Epithelial cell of proximal tubule (primary cell): ENCODE results near the gene ZNF692. TPM values are rescaled to one million over a fixed set of nuclear protein-coding genes. Genes with fewer than 3 reads are reported as not detected.
"Not testable (repeated sequence)": the region's sequence is repeated elsewhere in the genome, so short reads cannot be mapped to it uniquely, and the experiment has no call there.

Experiments used
- DNase-seq: peaks from one replicate; pipeline ENCODE4 v3.0.0-alpha.2; 2011; ENCODE audit warnings: low read depth
- H3K4me3 ChIP-seq: 2 replicates; pipeline ENCODE4 v1.5.1; 2011; ENCODE audit warnings: low read depth, mild to moderate bottlenecking, low read length
- total RNA-seq: library from RNA; depleted of rRNA; stranded (reverse); fragments of >200 nt; gene quantifications from 2 replicates; pipeline ENCODE4 v1.2.3, GENCODE V29; 2015
- TF ChIP-seq, protein P1 (sequence below): conservative IDR thresholded peaks from 2 replicates; pipeline ENCODE4 v1.5.1; 2012; ENCODE audit warnings: low read depth, mild to moderate bottlenecking, low read length

The ZNF692 gene
- total RNA-seq, 1 donor from 2014 or later: 35.7 TPM

- TF ChIP-seq, protein P1, sequence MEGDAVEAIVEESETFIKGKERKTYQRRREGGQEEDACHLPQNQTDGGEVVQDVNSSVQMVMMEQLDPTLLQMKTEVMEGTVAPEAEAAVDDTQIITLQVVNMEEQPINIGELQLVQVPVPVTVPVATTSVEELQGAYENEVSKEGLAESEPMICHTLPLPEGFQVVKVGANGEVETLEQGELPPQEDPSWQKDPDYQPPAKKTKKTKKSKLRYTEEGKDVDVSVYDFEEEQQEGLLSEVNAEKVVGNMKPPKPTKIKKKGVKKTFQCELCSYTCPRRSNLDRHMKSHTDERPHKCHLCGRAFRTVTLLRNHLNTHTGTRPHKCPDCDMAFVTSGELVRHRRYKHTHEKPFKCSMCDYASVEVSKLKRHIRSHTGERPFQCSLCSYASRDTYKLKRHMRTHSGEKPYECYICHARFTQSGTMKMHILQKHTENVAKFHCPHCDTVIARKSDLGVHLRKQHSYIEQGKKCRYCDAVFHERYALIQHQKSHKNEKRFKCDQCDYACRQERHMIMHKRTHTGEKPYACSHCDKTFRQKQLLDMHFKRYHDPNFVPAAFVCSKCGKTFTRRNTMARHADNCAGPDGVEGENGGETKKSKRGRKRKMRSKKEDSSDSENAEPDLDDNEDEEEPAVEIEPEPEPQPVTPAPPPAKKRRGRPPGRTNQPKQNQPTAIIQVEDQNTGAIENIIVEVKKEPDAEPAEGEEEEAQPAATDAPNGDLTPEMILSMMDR: no peak
- DNase-seq: no peak
- H3K4me3 ChIP-seq: no peak overlapping the region
These were observed 41.8 kb upstream of the ZNF692 start for GRCh38 chr1:248900637-248901036.

DNA sequence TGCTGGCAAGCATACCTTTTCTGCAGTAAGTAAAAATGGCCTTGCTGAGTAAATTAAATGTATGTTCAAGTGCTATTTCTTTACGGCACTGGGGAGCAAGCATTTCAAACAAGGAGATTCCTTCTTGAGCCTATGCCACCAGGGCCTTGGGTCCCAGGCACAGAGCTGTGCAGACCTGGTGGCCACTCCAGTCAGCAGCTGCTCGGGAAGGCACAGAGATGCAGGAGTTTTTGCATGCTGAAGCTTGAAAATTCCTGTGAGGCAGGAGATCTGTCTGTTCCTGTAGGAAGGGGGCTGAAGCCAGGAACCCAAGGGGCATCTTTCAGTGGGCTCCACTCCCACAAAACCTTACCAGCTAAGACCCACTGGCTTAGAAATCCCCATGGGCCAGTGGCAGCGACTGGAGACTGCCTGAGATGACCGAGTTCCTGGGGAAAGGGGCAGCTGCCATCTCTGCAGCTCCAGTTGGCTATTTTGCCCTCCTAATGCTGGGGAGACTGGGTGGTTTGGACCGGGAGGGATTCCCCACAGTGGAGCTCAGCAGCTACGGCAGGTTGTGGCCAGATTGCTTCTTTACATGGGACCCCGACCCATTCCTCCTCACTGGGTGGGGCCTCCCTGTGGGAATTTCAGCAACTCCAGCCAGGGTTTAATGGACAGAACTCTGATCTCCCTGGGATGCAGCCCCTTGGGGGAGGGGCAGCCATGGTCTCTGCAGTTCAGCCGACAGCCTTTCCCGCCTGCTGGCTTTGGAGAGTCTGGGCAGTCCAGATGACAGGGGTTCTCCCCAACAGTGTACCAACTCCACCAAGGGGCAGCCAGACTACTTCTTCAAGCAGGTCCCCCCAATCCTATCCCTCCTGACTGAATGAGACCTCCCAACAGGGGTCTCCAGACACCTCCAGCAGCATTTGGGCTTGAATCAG lies 38.8 kb upstream of the ZNF692 start:
- DNase-seq: no peak
- TF ChIP-seq, protein P1: no peak
- H3K4me3 ChIP-seq: no peak overlapping the region

DNA sequence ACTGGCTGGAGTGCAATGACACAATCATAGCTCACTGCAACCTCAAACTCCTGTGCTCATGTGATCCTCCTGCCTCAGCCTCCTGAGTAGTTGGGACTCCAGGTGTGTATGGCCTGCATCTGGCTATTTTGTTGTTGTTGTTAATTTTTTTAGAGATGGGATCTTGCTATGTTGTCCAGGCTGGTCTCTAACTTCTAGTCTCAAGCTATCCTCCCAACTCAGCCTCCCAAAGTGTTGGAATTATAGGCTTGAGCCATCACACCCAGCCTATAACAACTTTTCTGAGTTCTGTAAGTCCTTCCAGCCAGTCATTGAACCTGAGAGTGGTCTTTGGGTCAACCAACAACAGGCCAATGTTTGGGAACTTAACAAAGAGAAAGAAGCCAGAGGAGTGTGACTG lies 36.0 kb upstream of the ZNF692 start:
- no peak overlapping the region for H3K4me3 ChIP-seq
- DNase-seq: no peak

DNA sequence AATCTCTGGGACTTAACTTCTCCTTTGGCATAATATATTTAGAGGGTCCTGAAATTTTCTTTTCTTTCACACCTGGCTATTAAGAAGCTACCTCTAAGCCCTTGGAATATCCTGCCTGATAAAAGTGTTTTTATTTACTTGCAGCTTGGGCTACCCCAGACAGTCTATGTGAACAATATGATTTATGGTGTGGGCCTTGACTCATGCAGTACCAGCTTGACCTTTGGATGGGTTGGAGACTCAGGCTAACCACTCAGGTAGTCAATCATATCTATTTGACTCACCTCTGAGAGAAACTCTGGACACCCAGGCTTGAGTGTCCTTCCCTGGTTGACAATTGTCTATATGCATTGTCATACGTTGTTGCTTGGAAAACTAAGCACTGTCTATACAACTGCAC lies 33.7 kb upstream of the ZNF692 start:
- no peak overlapping the region for H3K4me3 ChIP-seq
- DNase-seq: no peak
- TF ChIP-seq, protein P1: no peak

More for the DNA sequence above, 36.0 kb upstream of the ZNF692 start:
- TF ChIP-seq, protein P1: no peak

GRCh38 chr1:248891758-248892157 lies 32.9 kb upstream of the ZNF692 start:
- no peak overlapping the region for H3K4me3 ChIP-seq
- TF ChIP-seq, protein P1: no peak
- no peak for DNase-seq

DNA sequence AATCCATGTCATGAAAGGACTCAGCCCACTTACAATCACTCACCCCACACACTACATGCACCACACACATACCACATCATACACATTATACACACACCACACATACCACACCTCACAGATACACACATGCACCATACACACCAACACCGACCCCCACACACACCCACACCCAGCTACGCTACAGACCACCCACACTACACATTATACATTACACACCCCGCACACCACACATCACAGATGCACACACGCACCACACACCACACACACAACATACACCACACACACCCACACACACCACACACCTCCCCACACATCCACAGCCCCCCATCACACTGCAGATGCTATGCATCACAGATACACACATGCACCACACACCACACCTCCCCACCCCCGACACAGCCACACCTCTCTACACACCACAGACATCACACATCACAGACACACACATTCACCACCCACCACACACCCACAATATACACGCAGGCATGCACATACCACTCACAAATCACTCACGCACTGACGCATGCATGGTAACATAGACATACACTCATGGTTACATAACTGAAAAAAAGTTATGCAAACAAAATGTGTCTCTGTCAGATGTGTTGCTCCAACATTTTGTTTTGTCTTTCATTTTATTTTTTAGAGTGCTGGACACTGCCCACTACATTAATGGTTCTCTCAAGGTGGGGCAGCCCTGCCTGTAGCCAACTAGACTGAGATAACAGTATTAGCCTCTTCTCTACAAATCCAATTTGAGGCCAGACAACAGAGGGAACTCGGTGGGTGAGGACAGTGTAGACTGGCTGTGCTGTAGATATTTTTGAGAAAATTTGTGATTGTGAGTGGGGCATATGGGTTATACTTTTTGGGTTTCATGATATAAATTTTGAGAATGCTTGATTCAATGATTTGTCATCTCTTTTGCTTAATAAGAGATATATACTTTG lies 31.9 kb upstream of the ZNF692 start:
- TF ChIP-seq, protein P1: no peak
- DNase-seq: no peak
- H3K4me3 ChIP-seq: no peak overlapping the region

GRCh38 chr1:248889914-248890243 lies 31.0 kb upstream of the ZNF692 start:
- not testable (repeated sequence) for DNase-seq, H3K4me3 ChIP-seq
